HG03460 (cell line): ENCODE results near the gene TMC4.

Experiments used
- ATAC-seq: cut with Tn5 transposase; IDR thresholded peaks from one replicate; pipeline ENCODE4 v1.9.1; 2021; ENCODE audit not compliant: unreplicated experiment

Gene TMC4

GRCh38 chr19:54133957-54134590 is 38.9 kb downstream of the TMC4 start:
- no peak for ATAC-seq

GRCh38 chr19:54133312-54133956 is 39.5 kb downstream of the TMC4 start:
- no peak for ATAC-seq

GRCh38 chr19:54129617-54129996 is 43.4 kb downstream of the TMC4 start:
- ATAC-seq: no peak

- ATAC-seq: no peak
These were observed 44.0 kb downstream of the TMC4 start for GRCh38 chr19:54128796-54129616.

- no peak for ATAC-seq
These were observed 44.6 kb downstream of the TMC4 start for GRCh38 chr19:54128441-54128725.

GRCh38 chr19:54127688-54128440 is 45.1 kb downstream of the TMC4 start:
- ATAC-seq: no peak

- no peak for ATAC-seq
These were observed 47.2 kb downstream of the TMC4 start for GRCh38 chr19:54125713-54126112.

- ATAC-seq: no peak
These were observed 48.6 kb downstream of the TMC4 start for GRCh38 chr19:54124393-54124792.

- ATAC-seq: no peak
These were observed 49.3 kb downstream of the TMC4 start for GRCh38 chr19:54123682-54124081.

- ATAC-seq: no peak
These were observed 51.7 kb downstream of the TMC4 start for GRCh38 chr19:54121259-54121658.

- ATAC-seq: peak; percentile 65
These were observed 57.6 kb downstream of the TMC4 start, which contains the start of the genes PRPF31 and TFPT for GRCh38 chr19:54115109-54116063. PRPF31 (plus strand) TSS chr19:54115754; CDS start chr19:54118279, 2,525 bp downstream. TFPT (minus strand) TSS chr19:54115657; CDS start chr19:54115269, 388 bp downstream.

- no peak for ATAC-seq
These were observed 58.4 kb downstream of the TMC4 start for GRCh38 chr19:54114340-54115108.
